ENCODE data around the gene RBM39.

- no peak for TF ChIP-seq REST (IDR thresholded peaks at IDR 0.05; ENCODE audit: unreplicated experiment)
- TF ChIP-seq, protein P1, sequence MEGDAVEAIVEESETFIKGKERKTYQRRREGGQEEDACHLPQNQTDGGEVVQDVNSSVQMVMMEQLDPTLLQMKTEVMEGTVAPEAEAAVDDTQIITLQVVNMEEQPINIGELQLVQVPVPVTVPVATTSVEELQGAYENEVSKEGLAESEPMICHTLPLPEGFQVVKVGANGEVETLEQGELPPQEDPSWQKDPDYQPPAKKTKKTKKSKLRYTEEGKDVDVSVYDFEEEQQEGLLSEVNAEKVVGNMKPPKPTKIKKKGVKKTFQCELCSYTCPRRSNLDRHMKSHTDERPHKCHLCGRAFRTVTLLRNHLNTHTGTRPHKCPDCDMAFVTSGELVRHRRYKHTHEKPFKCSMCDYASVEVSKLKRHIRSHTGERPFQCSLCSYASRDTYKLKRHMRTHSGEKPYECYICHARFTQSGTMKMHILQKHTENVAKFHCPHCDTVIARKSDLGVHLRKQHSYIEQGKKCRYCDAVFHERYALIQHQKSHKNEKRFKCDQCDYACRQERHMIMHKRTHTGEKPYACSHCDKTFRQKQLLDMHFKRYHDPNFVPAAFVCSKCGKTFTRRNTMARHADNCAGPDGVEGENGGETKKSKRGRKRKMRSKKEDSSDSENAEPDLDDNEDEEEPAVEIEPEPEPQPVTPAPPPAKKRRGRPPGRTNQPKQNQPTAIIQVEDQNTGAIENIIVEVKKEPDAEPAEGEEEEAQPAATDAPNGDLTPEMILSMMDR (conservative IDR thresholded peaks at IDR 0.05; ENCODE audit: low read depth in 2 of 2), result no peak
Observed at GRCh38 chr20:35698298-35699126, 43.5 kb downstream of the RBM39 start.

Measured in GM23338 (cell line).